ENCODE results near the gene PRIM2.
"Not testable (repeated sequence)": the region's sequence is repeated elsewhere in the genome, so short reads cannot be mapped to it uniquely, and the experiment has no call there.

The PRIM2 gene

DNA sequence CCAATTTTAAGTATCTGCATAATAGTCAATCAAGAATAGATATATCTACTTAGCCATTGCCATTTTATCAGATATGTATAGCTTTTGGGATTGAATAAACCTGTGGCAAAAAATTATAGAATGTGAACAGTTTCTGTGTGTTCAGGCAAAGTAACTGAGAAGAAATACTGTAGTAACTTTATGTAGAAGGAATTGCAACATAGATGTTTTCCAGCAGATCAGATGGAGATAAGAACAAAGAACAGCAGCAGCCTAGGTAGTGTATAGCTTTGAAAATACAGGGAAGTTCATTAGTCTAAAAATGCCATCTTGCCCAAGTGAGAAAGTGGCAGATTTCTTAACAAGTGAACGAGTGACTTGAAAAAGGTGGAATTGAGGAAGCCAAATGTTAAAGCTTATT is 197.7 kb downstream of the PRIM2 start:
- not testable (repeated sequence) for H3K36me3 Mint-ChIP-seq (ENCODE audit: insufficient read depth); H3K27ac Mint-ChIP-seq (ENCODE audit: low read depth); DNase-seq (ENCODE audit: low spot score in 2 of 2); H3K27me3 Mint-ChIP-seq; H3K9me3 Mint-ChIP-seq; H3K4me3 Mint-ChIP-seq; ATAC-seq (replicated peaks; ENCODE audit: extremely low read depth, poor library complexity, severe bottlenecking); H3K4me1 Mint-ChIP-seq

DNA sequence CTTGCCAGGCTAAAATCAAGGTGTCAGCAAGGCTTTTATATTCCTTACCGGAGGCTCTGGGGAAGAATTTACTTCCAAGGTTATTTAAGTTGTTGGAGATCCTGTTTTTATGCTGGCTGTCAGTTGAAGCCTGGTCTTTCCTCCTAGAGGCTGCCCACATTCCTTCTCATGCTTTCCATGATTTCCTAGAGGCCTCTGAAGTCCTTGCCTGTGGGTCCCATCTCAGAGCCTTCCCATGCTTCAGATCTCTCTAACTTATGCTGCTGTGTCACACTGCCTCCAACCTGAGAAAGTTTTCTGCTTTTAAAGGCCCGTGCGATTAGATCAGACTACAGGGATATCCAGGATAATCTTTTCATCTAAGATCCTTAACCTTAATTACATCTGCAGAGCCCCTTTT is 198.4 kb downstream of the PRIM2 start:
- not testable (repeated sequence) for H3K9me3 Mint-ChIP-seq; H3K4me3 Mint-ChIP-seq; DNase-seq (ENCODE audit: low spot score in 2 of 2); H3K36me3 Mint-ChIP-seq (ENCODE audit: insufficient read depth); ATAC-seq (replicated peaks; ENCODE audit: extremely low read depth, poor library complexity, severe bottlenecking); H3K27ac Mint-ChIP-seq (ENCODE audit: low read depth); H3K27me3 Mint-ChIP-seq; H3K4me1 Mint-ChIP-seq

DNA sequence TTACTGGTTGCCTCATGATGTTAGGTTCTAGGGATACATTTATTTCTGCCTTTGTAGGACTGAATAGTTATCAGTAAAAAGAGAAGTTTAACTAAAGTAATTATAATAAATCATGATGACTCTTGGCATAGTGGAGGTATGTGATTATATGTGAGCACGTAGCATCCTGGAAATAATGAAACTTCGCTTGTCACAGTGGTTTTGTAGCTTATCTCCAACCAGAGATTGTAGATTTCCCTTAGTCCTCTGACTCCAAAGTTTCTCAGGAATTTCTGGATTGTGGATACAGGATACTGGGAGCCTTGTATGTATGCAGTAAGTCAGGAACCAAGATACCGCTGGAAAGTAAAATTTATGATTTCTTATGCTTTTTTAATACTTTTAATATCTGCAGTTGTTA is 199.3 kb downstream of the PRIM2 start:
- DNase-seq (ENCODE audit: low spot score in 2 of 2); H3K9me3 Mint-ChIP-seq; H3K4me3 Mint-ChIP-seq; ATAC-seq (replicated peaks; ENCODE audit: extremely low read depth, poor library complexity, severe bottlenecking); H3K36me3 Mint-ChIP-seq (ENCODE audit: insufficient read depth); H3K27ac Mint-ChIP-seq (ENCODE audit: low read depth); H3K4me1 Mint-ChIP-seq; H3K27me3 Mint-ChIP-seq: not testable (repeated sequence)

DNA sequence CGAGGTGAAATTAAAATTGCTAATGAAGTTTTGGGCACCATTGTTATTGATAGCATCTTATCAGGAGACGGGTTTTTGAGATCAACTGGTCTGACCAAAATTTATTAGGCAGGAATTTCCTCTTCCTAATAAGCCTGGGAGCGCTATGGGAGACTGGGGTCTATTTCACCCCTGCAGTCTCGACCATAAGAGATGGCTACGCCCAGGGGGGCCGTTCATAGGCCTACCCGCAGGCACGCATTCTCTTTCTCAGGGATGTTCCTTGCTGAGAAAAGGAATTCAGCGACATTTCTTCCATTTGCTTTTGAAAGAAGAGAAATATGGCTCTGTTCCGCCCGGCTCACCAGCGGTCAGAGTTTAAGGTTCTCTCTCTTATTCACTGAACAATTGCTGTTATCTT is 201.8 kb downstream of the PRIM2 start:
- not testable (repeated sequence) for H3K4me3 Mint-ChIP-seq; H3K4me1 Mint-ChIP-seq; H3K9me3 Mint-ChIP-seq; H3K27me3 Mint-ChIP-seq; ATAC-seq (replicated peaks; ENCODE audit: extremely low read depth, poor library complexity, severe bottlenecking); DNase-seq (ENCODE audit: low spot score in 2 of 2); H3K27ac Mint-ChIP-seq (ENCODE audit: low read depth); H3K36me3 Mint-ChIP-seq (ENCODE audit: insufficient read depth)

DNA sequence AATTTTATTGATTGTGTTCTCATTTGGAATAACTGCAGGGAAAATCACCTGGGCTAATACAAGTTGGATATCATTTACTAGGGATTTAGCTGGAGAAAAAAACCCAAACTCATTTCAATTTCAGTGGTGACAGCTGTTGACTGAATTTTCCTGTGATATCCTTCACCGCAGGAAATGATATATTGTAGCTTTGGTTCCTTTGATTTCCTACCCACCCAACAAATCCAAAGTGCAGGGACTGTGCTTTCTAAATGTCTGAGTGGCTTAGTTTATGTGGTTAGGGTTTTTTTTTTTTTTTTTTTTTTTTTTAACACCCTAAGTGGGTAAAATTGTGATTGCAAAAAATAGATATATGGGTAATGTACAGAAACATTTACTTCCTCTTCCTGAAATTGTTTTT is 203.7 kb downstream of the PRIM2 start:
- H3K9me3 Mint-ChIP-seq; DNase-seq (ENCODE audit: low spot score in 2 of 2); H3K4me1 Mint-ChIP-seq; ATAC-seq (replicated peaks; ENCODE audit: extremely low read depth, poor library complexity, severe bottlenecking); H3K27me3 Mint-ChIP-seq; H3K4me3 Mint-ChIP-seq; H3K27ac Mint-ChIP-seq (ENCODE audit: low read depth); H3K36me3 Mint-ChIP-seq (ENCODE audit: insufficient read depth): not testable (repeated sequence)

DNA sequence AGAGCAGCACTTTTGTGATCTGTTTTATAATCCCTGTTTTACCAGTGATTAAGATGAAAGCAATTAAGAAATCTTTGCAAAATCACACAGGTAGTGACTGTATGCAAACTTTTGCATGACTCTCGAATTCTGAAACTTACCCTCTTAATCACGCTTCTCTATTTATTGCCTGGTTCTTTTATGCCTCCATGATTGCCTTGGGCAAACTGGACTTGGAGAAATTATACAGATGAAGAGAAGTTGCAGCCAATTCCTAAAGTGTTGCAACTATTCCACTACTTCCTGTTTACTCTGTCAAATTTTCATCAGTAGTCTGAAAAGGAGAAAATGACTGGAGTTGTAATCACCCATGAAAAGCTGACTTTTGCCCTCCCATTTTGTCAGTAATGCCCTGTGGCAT is 205.8 kb downstream of the PRIM2 start:
- H3K36me3 Mint-ChIP-seq (ENCODE audit: insufficient read depth); H3K27me3 Mint-ChIP-seq; ATAC-seq (replicated peaks; ENCODE audit: extremely low read depth, poor library complexity, severe bottlenecking); H3K4me1 Mint-ChIP-seq; H3K4me3 Mint-ChIP-seq; H3K27ac Mint-ChIP-seq (ENCODE audit: low read depth); H3K9me3 Mint-ChIP-seq; DNase-seq (ENCODE audit: low spot score in 2 of 2): not testable (repeated sequence)

DNA sequence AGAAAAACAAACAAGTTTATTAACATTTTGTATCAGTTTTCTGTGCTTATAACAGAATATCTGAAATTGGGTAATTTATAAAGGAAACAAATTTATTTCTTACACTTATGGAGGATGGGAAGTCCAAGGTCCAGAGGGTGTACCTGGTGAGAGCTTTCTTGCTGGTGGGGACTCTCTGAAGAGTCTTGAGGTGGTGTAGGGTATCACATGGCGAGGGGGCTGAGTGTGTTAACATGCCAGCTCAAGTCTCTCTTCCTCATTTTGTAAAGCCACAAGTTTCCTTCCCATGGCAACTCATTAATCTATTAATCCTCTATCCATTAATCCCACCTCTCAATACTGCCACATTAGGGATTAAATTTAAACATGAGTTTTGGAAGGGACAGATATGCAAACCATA is 212.3 kb downstream of the PRIM2 start:
- H3K27ac Mint-ChIP-seq (ENCODE audit: low read depth); H3K36me3 Mint-ChIP-seq (ENCODE audit: insufficient read depth); H3K4me1 Mint-ChIP-seq; H3K9me3 Mint-ChIP-seq; H3K27me3 Mint-ChIP-seq; ATAC-seq (replicated peaks; ENCODE audit: extremely low read depth, poor library complexity, severe bottlenecking); H3K4me3 Mint-ChIP-seq; DNase-seq (ENCODE audit: low spot score in 2 of 2): not testable (repeated sequence)

DNA sequence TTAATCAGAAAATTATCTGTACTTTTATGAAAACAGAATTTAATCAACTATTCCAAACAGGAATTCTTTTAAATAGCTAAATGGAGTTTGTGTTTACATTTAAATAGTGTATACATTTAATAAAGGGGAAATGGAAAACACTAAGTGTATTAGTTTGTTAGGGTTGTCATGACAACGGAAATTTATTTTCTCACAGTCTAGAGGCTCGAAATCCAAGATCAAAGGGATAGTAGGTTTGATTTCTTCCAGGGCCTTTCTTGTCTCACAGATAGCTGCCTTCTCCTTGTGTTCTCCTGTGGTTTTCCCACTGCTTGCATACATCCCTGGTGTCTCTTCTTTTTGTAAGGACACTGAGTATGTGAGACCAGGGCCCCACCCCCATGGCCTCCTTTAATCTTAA is 215.2 kb downstream of the PRIM2 start:
- not testable (repeated sequence) for DNase-seq (ENCODE audit: low spot score in 2 of 2); ATAC-seq (replicated peaks; ENCODE audit: extremely low read depth, poor library complexity, severe bottlenecking); H3K27me3 Mint-ChIP-seq; H3K9me3 Mint-ChIP-seq; H3K36me3 Mint-ChIP-seq (ENCODE audit: insufficient read depth); H3K4me1 Mint-ChIP-seq; H3K4me3 Mint-ChIP-seq; H3K27ac Mint-ChIP-seq (ENCODE audit: low read depth)

DNA sequence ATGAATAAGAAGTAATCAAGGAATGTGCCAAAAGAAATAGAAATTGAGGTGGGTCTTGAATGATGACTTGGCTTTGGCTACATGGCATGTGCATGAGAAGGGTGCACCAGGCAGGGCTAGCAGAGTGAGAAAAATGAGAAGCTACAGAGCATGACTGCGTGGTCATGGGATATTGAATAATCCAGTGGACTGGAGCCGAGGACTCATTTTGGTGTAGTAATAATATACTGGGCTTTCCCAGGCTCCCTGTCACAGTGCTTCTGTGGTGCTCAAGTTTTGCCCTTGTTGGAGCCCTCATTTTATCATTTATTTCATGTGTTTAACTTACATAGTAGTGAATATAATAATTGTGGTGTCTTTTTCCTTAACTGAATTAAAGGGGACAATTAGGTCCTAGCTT is 217.7 kb downstream of the PRIM2 start:
- H3K4me1 Mint-ChIP-seq; H3K9me3 Mint-ChIP-seq; ATAC-seq (replicated peaks; ENCODE audit: extremely low read depth, poor library complexity, severe bottlenecking); DNase-seq (ENCODE audit: low spot score in 2 of 2); H3K27me3 Mint-ChIP-seq; H3K4me3 Mint-ChIP-seq; H3K36me3 Mint-ChIP-seq (ENCODE audit: insufficient read depth); H3K27ac Mint-ChIP-seq (ENCODE audit: low read depth): not testable (repeated sequence)

DNA sequence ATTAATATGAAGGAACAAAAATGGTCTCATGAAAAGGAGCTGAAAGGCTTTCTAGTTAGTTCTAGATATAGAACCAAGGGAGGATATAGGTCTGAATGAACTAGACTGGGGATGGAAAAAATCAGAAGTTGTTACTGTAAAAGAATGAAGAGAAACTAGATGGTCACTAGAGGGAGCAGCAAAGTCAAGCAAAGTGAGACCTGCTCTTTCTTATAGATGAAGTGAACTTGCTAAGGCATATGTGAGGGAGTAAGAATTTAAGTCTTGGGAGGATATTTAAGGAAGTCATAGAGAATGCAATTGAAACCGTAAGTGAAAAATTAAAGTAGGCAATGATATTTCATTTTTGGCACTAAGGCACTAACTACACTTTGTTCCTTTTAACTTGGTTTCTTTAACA is 218.6 kb downstream of the PRIM2 start:
- DNase-seq (ENCODE audit: low spot score in 2 of 2); ATAC-seq (replicated peaks; ENCODE audit: extremely low read depth, poor library complexity, severe bottlenecking); H3K4me3 Mint-ChIP-seq; H3K9me3 Mint-ChIP-seq; H3K4me1 Mint-ChIP-seq; H3K36me3 Mint-ChIP-seq (ENCODE audit: insufficient read depth); H3K27me3 Mint-ChIP-seq; H3K27ac Mint-ChIP-seq (ENCODE audit: low read depth): not testable (repeated sequence)

DNA sequence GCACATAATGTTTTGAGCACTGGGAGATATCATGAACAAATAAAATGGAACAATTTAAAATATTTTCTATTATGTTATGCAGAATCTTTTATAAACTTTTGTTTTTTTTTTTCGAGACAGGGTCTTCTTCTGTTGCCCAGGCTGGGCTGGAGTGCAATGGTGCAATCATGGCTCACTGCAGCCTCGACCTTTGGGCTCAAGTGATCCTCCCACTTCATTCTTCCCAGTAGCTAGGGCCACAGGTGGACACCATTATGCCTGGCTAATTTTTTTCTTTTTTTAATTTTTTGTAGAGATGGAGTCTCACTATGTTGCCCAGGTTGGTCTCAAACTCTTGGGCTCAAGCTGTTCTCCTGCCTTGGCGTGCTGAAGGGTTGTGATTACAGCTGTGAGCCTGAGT is 220.5 kb downstream of the PRIM2 start:
- ATAC-seq (replicated peaks; ENCODE audit: extremely low read depth, poor library complexity, severe bottlenecking); H3K36me3 Mint-ChIP-seq (ENCODE audit: insufficient read depth); H3K4me1 Mint-ChIP-seq; H3K27me3 Mint-ChIP-seq; DNase-seq (ENCODE audit: low spot score in 2 of 2); H3K27ac Mint-ChIP-seq (ENCODE audit: low read depth); H3K9me3 Mint-ChIP-seq; H3K4me3 Mint-ChIP-seq: not testable (repeated sequence)

DNA sequence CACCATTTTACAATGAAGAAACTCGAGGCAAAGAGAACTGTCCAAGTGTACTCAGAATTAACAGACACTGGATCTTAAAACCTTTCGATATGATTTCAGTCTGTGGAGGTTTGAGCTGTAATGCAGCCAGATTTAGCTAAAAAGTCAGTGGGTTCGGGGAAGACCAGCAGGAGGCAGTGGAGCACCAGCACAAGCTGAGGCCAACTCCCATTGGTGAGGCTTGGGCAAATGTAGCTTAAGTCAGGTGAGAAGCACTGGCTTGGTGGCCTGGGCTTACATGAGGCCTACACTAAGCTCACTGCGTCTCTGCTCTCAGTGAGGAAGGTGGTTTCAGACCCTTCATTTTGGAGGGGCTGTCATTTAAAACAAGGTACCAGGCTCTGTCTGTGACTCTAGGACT is 234.5 kb downstream of the PRIM2 start:
- not testable (repeated sequence) for H3K4me1 Mint-ChIP-seq; DNase-seq (ENCODE audit: low spot score in 2 of 2); H3K9me3 Mint-ChIP-seq; ATAC-seq (replicated peaks; ENCODE audit: extremely low read depth, poor library complexity, severe bottlenecking); H3K4me3 Mint-ChIP-seq; H3K36me3 Mint-ChIP-seq (ENCODE audit: insufficient read depth); H3K27ac Mint-ChIP-seq (ENCODE audit: low read depth); H3K27me3 Mint-ChIP-seq

DNA sequence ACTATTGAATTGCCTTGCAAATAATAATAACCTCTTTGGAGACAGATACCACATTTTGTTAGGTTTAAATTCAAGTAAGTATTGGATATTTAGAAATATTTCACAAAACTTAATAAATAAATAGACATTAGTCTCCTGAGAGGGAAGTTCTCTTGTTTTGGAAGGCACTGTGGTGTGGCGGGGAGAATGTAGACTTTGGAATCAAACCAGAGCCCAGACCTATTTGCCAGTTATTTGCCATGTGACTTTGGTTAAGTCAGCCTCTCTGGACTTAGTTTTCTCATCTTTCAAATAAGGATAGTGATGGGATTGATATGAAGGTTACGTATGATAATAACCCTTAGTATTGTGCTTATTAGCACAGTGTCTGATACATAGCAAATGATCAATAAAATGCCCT is 240.4 kb downstream of the PRIM2 start:
- H3K4me1 Mint-ChIP-seq; H3K27me3 Mint-ChIP-seq; H3K9me3 Mint-ChIP-seq; H3K4me3 Mint-ChIP-seq; H3K27ac Mint-ChIP-seq (ENCODE audit: low read depth); H3K36me3 Mint-ChIP-seq (ENCODE audit: insufficient read depth); DNase-seq (ENCODE audit: low spot score in 2 of 2); ATAC-seq (replicated peaks; ENCODE audit: extremely low read depth, poor library complexity, severe bottlenecking): not testable (repeated sequence)

DNA sequence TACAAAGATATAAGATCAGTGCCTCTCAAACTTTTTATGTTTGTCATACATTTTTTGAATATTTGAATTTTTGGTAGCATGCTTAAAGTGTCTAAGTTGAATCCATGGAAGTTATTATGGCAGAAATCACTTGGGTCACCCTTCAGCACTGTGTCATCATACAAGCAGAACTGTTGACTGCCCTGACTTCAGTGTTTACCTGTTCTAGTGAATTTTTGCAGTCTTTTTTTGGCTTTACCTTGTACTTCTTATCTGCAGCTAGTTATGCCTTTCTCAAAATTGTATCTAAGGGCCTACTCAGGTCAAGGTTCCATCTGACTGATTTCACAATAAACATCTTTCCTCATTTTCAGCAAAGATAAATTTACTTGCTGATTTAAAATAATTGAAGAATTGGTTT is 241.7 kb downstream of the PRIM2 start:
- DNase-seq (ENCODE audit: low spot score in 2 of 2); H3K4me3 Mint-ChIP-seq; H3K4me1 Mint-ChIP-seq; H3K9me3 Mint-ChIP-seq; H3K27me3 Mint-ChIP-seq; ATAC-seq (replicated peaks; ENCODE audit: extremely low read depth, poor library complexity, severe bottlenecking); H3K27ac Mint-ChIP-seq (ENCODE audit: low read depth); H3K36me3 Mint-ChIP-seq (ENCODE audit: insufficient read depth): not testable (repeated sequence)

Measured in central memory CD8-positive, alpha-beta T cell (primary cell).